Naive thymus-derived CD4-positive, alpha-beta T cell (primary cell): ENCODE data around the gene UGT1A4. TPM values are rescaled to one million over a fixed set of nuclear protein-coding genes. Genes with fewer than 3 reads are reported as not detected.

Experiments used
- ATAC-seq: fragments of 150-1000 bp; cut with Tn5 transposase; 2 replicates; pipeline ENCODE4 v1.10.0; 2021; ENCODE audit warnings: mild to moderate bottlenecking, moderate library complexity
- CTCF ChIA-PET: fragments of 350-600 bp; sonication (Branson Sonifier 250); formaldehyde crosslinking; loops from one replicate; lab custom pipeline; 2021; ENCODE audit warnings: antibody characterized with exemption; lab: Charles Lee
- POLR2A ChIA-PET: fragments of 350-600 bp; sonication (Branson Sonifier 250); formaldehyde crosslinking; loops from one replicate; lab custom pipeline; 2021; ENCODE audit warnings: antibody characterized with exemption, inconsistent platforms; lab: Charles Lee
- DNase-seq, 9 donors: peaks; one replicate each; pipeline versions ENCODE4 v3.0.0 to v3.0.0-alpha.2; 2020 to 2022; ENCODE audit warnings: mixed read lengths in 1 of 9
- H3K27ac ChIP-seq: one replicate; pipeline ENCODE4 v1.7.0; 2013; ENCODE audit warnings: mild to moderate bottlenecking, low read depth, low read length, moderate library complexity
- H3K27me3 ChIP-seq, 2 donors: one replicate each; pipeline ENCODE4 v1.7.0; 2013; ENCODE audit warnings: low read length in 2 of 2, mild to moderate bottlenecking in 2 of 2, moderate library complexity in 2 of 2; ENCODE audit not compliant: control insufficient read depth in 2 of 2, insufficient read depth in 2 of 2
- H3K36me3 ChIP-seq, 3 experiments: 1 replicate in 2 of 3; 2 replicates in 1 of 3; pipeline ENCODE4 v1.7.0; 2013; ENCODE audit warnings: low read length in 3 of 3, mild to moderate bottlenecking in 3 of 3, moderate library complexity in 1 of 3; ENCODE audit not compliant: insufficient read depth in 3 of 3, control insufficient read depth in 2 of 3
- H3K4me1 ChIP-seq, 2 donors: one replicate each; pipeline ENCODE4 v1.7.0; 2013; ENCODE audit warnings: low read length in 2 of 2, mild to moderate bottlenecking in 2 of 2, moderate library complexity in 1 of 2; ENCODE audit not compliant: control insufficient read depth in 2 of 2, insufficient read depth in 2 of 2
- H3K4me3 ChIP-seq: 2 replicates; pipeline ENCODE4 v1.7.0; 2013; ENCODE audit warnings: mild to moderate bottlenecking, low read length
- H3K9me3 ChIP-seq, 3 experiments: 1 replicate in 2 of 3; 2 replicates in 1 of 3; pipeline ENCODE4 v1.7.0; 2013; ENCODE audit warnings: low read length in 3 of 3; ENCODE audit not compliant: control insufficient read depth in 2 of 3
- H3K27ac Mint-ChIP-seq, 9 donors: one replicate each; pipeline ENCODE4 v1.8.0; 2020 to 2022; ENCODE audit warnings: mixed read lengths in 9 of 9, mild to moderate bottlenecking in 8 of 9, moderate library complexity in 5 of 9, inconsistent platforms in 2 of 9
- H3K27me3 Mint-ChIP-seq, 5 donors: one replicate each; pipeline ENCODE4 v1.8.0; 2021 to 2022; ENCODE audit warnings: mixed read lengths in 5 of 5, mild to moderate bottlenecking in 1 of 5
- H3K36me3 Mint-ChIP-seq, 5 donors: one replicate each; pipeline ENCODE4 v1.8.0; 2020 to 2022; ENCODE audit warnings: mixed read lengths in 5 of 5, mild to moderate bottlenecking in 3 of 5, inconsistent platforms in 1 of 5
- H3K4me1 Mint-ChIP-seq, 7 donors: one replicate each; pipeline ENCODE4 v1.8.0; 2020 to 2022; ENCODE audit warnings: mixed read lengths in 7 of 7, mild to moderate bottlenecking in 3 of 7, inconsistent platforms in 1 of 7
- H3K4me3 Mint-ChIP-seq, 10 donors: one replicate each; pipeline ENCODE4 v1.8.0; 2020 to 2022; ENCODE audit warnings: mild to moderate bottlenecking in 10 of 10, mixed read lengths in 10 of 10, moderate library complexity in 6 of 10, inconsistent platforms in 2 of 10
- H3K9me3 Mint-ChIP-seq, 11 donors: one replicate each; pipeline ENCODE4 v1.8.0; 2020 to 2022; ENCODE audit warnings: mixed read lengths in 11 of 11, mild to moderate bottlenecking in 4 of 11, inconsistent platforms in 1 of 11, moderate library complexity in 1 of 11
- intact Hi-C, 2 donors: fragments of 100-400 bp; cut with micrococcal nuclease; formaldehyde crosslinking; loops; one replicate each; pipeline ENCODE4 v1.15.1; 2023
- polyA plus RNA-seq, 2 donors: library from polyadenylated mRNA; unstranded; fragments of 300-500 nt; fragmentation: Illumina TruSeq; gene quantifications; one replicate each; pipeline ENCODE4 v1.2.3, GENCODE V29; 2021
- total RNA-seq, 6 experiments: library from RNA in 5 of 6; stranded (reverse) in 5 of 6; gene quantifications; 1 replicate in 5 of 6; 2 replicates in 1 of 6; pipeline ENCODE4 v1.2.3 and lab custom pipeline; 2021 to 2026

UGT1A4 gene
- total and polyA plus RNA-seq, 7 experiments from 2014 or later, result not detected

GRCh38 chr2:233764264-233764663 lies 45.7 kb downstream of the UGT1A4 start:
- Mint-ChIP-seq H3K9me3 (peaks cover 0 to 3% (median 0%) of the 10 kb centered on the region in 11 donors), H3K27ac (no peak overlapping the region), H3K27me3 (peaks cover 12 to 32% (median 25%) of the 10 kb centered on the region in 5 donors), H3K4me3 (no peak overlapping the region), H3K4me1 (no peaks in the 10 kb centered on the region), H3K36me3 (no peaks in the 10 kb centered on the region)
- POLR2A ChIA-PET, result no interaction called here
- CTCF ChIA-PET, result no interaction called here
- no peak overlapping the region for H3K27ac ChIP-seq
- intact Hi-C loops, result no loop called here
- H3K4me3 ChIP-seq, result no peak overlapping the region
- ATAC-seq (no peak), DNase-seq (no peak)
- H3K4me1 ChIP-seq, result no peaks in the 10 kb centered on the region
- H3K27me3 ChIP-seq, result no peaks in the 10 kb centered on the region
- no peaks in the 10 kb centered on the region for H3K36me3 ChIP-seq
- no peaks in the 10 kb centered on the region for H3K9me3 ChIP-seq

- H3K27me3 ChIP-seq, result no peaks in the 10 kb centered on the region
- CTCF ChIA-PET, result no interaction called here
- no peaks in the 10 kb centered on the region for H3K9me3 ChIP-seq
- DNase-seq, result no peak
- ATAC-seq, result no peak
- POLR2A ChIA-PET, result no interaction called here
- H3K36me3 Mint-ChIP-seq, result no peaks in the 10 kb centered on the region
- no peak overlapping the region for H3K27ac ChIP-seq
- no peaks in the 10 kb centered on the region for H3K4me1 Mint-ChIP-seq
- peaks cover 0 to 3% (median 0%) of the 10 kb centered on the region in 11 donors for H3K9me3 Mint-ChIP-seq
- H3K4me3 Mint-ChIP-seq, result no peak overlapping the region
- H3K36me3 ChIP-seq, result no peaks in the 10 kb centered on the region
- intact Hi-C loops, result no loop called here
- H3K4me3 ChIP-seq, result no peak overlapping the region
- H3K27ac Mint-ChIP-seq, result no peak overlapping the region
- H3K27me3 Mint-ChIP-seq, result peaks cover 12 to 35% (median 28%) of the 10 kb centered on the region in 5 donors
- no peaks in the 10 kb centered on the region for H3K4me1 ChIP-seq
These were observed 46.2 kb downstream of the UGT1A4 start for GRCh38 chr2:233764761-233765160.

GRCh38 chr2:233766416-233766815 lies 47.9 kb downstream of the UGT1A4 start:
- H3K27me3 Mint-ChIP-seq, result peaks cover 18 to 39% (median 28%) of the 10 kb centered on the region in 5 donors
- H3K4me1 Mint-ChIP-seq, result no peaks in the 10 kb centered on the region
- POLR2A ChIA-PET, result no interaction called here
- no peaks in the 10 kb centered on the region for H3K9me3 ChIP-seq
- ATAC-seq (no peak), DNase-seq (no peak)
- H3K36me3 Mint-ChIP-seq, result no peaks in the 10 kb centered on the region
- H3K4me3 ChIP-seq, result no peak overlapping the region
- H3K27ac Mint-ChIP-seq, result no peak overlapping the region
- no peak overlapping the region for H3K27ac ChIP-seq
- intact Hi-C loops, result no loop called here
- no peaks in the 10 kb centered on the region for H3K36me3 ChIP-seq
- H3K4me1 ChIP-seq, result no peaks in the 10 kb centered on the region
- no peaks in the 10 kb centered on the region for H3K27me3 ChIP-seq
- no peak overlapping the region for H3K4me3 Mint-ChIP-seq
- CTCF ChIA-PET, result no interaction called here
- peaks cover 0 to 3% (median 0%) of the 10 kb centered on the region in 11 donors for H3K9me3 Mint-ChIP-seq

- H3K36me3 ChIP-seq, result no peaks in the 10 kb centered on the region
- Mint-ChIP-seq H3K27ac (no peak overlapping the region), H3K9me3 (peaks cover 0 to 3% (median 0%) of the 10 kb centered on the region in 11 donors), H3K27me3 (peaks cover 15 to 39% (median 28%) of the 10 kb centered on the region in 5 donors), H3K4me1 (no peaks in the 10 kb centered on the region), H3K4me3 (no peak overlapping the region), H3K36me3 (no peaks in the 10 kb centered on the region)
- no peaks in the 10 kb centered on the region for H3K4me1 ChIP-seq
- H3K9me3 ChIP-seq, result no peaks in the 10 kb centered on the region
- intact Hi-C loops, result no loop called here
- no peak for DNase-seq
- H3K27ac ChIP-seq, result no peak overlapping the region
- no peak overlapping the region for H3K4me3 ChIP-seq
- ChIA-PET CTCF (no interaction called here), POLR2A (no interaction called here)
- no peaks in the 10 kb centered on the region for H3K27me3 ChIP-seq
- ATAC-seq, result no peak
These were observed 49.5 kb downstream of the UGT1A4 start for GRCh38 chr2:233768076-233768475.

GRCh38 chr2:233769260-233769659 lies 50.7 kb downstream of the UGT1A4 start:
- H3K4me1 Mint-ChIP-seq, result no peaks in the 10 kb centered on the region
- intact Hi-C loops, result no loop called here
- H3K9me3 ChIP-seq, result no peaks in the 10 kb centered on the region
- H3K4me1 ChIP-seq, result no peaks in the 10 kb centered on the region
- ChIA-PET CTCF (interaction anchor here (0.6 kb wide), 1 partner anchor 166 kb away, joined by 3 read pairs; no protein-coding TSS in a partner anchor), POLR2A (no interaction called here)
- no peaks in the 10 kb centered on the region for H3K27me3 ChIP-seq
- H3K27ac Mint-ChIP-seq, result no peak overlapping the region
- no peaks in the 10 kb centered on the region for H3K36me3 Mint-ChIP-seq
- H3K36me3 ChIP-seq, result no peaks in the 10 kb centered on the region
- DNase-seq (no peak), ATAC-seq (no peak)
- no peak overlapping the region for H3K4me3 Mint-ChIP-seq
- peaks cover 0 to 3% (median 0%) of the 10 kb centered on the region in 11 donors for H3K9me3 Mint-ChIP-seq
- H3K4me3 ChIP-seq, result no peak overlapping the region
- H3K27me3 Mint-ChIP-seq, result peaks cover 9 to 32% (median 19%) of the 10 kb centered on the region in 5 donors
- H3K27ac ChIP-seq, result no peak overlapping the region

- no peaks in the 10 kb centered on the region for H3K9me3 ChIP-seq
- H3K27me3 Mint-ChIP-seq, result peaks cover 9 to 21% (median 17%) of the 10 kb centered on the region in 5 donors
- H3K36me3 ChIP-seq, result no peaks in the 10 kb centered on the region
- intact Hi-C loops, result no loop called here
- H3K36me3 Mint-ChIP-seq, result peaks cover 0 to 6% (median 0%) of the 10 kb centered on the region in 5 donors
- no peak overlapping the region for H3K4me3 ChIP-seq
- no peak overlapping the region for H3K4me3 Mint-ChIP-seq
- H3K27ac Mint-ChIP-seq, result no peak overlapping the region
- DNase-seq (no peak), ATAC-seq (no peak)
- H3K4me1 ChIP-seq, result no peaks in the 10 kb centered on the region
- POLR2A ChIA-PET, result no interaction called here
- CTCF ChIA-PET, result no interaction called here
- H3K9me3 Mint-ChIP-seq, result peaks cover 0 to 17% (median 9%) of the 10 kb centered on the region in 11 donors
- H3K4me1 Mint-ChIP-seq, result no peaks in the 10 kb centered on the region
- no peak overlapping the region for H3K27ac ChIP-seq
- H3K27me3 ChIP-seq, result no peaks in the 10 kb centered on the region
These were observed 53.6 kb downstream of the UGT1A4 start for GRCh38 chr2:233772153-233772552.

- H3K27ac ChIP-seq, result no peak overlapping the region
- no peak for ATAC-seq
- no peaks in the 10 kb centered on the region for H3K36me3 ChIP-seq
- intact Hi-C loops, result no loop called here
- CTCF ChIA-PET, result no interaction called here
- no peaks in the 10 kb centered on the region for H3K27me3 ChIP-seq
- H3K4me1 ChIP-seq, result no peaks in the 10 kb centered on the region
- peaks cover 9 to 24% (median 16%) of the 10 kb centered on the region in 5 donors for H3K27me3 Mint-ChIP-seq
- DNase-seq, result no peak
- POLR2A ChIA-PET, result no interaction called here
- no peaks in the 10 kb centered on the region for H3K9me3 ChIP-seq
- H3K9me3 Mint-ChIP-seq, result peaks cover 0 to 19% (median 10%) of the 10 kb centered on the region in 11 donors
- no peak overlapping the region for H3K27ac Mint-ChIP-seq
- H3K4me3 ChIP-seq, result no peak overlapping the region
- no peaks in the 10 kb centered on the region for H3K4me1 Mint-ChIP-seq
- H3K36me3 Mint-ChIP-seq, result peaks cover 0 to 6% (median 0%) of the 10 kb centered on the region in 5 donors
- no peak overlapping the region for H3K4me3 Mint-ChIP-seq
These were observed 54.0 kb downstream of the UGT1A4 start for GRCh38 chr2:233772583-233772982.
